ENCODE measurements around the gene ZNF584. TPM values are rescaled to one million over a fixed set of nuclear protein-coding genes. Genes with fewer than 3 reads are reported as not detected.
A peak's percentile ranks its signal among the peaks of the same experiment; 100 is the strongest.

ZNF584 gene
- total RNA-seq, 2 donors from 2014 or later: 7.8 to 7.9 TPM

DNA sequence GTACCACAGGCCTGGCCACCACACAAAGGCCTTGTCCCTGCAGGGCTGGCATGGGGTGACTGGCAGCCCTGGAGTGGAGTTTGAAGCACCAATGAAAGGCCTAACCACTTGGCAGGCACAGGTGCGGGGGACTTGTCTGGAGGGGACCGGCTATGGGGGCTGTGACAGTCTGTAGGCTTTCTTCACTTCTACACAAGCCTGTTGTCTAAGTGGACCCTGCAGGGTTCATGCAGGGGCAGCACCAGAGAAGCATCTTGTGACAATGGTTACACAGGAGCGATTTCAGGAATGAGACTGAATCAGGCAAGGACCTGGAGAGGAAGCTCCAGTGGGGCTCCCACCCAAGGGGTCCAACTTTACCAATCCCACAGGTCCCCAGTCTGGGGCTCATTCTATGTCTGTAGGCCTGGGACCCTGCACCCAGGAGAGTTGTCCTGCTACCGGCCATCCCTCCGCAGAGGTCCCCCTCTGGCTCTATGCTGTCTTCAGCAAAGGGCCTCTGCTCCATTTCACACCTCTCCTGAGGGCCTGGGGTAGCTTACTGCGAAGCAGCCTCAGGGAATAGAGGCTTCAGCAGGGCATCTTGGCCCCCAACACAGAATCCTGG lies 25.3 kb upstream of the ZNF584 start:
- ATAC-seq (no peak), DNase-seq (no peak)
- intact Hi-C loops (cut with DNase I, micrococcal nuclease): no loop called here

DNA sequence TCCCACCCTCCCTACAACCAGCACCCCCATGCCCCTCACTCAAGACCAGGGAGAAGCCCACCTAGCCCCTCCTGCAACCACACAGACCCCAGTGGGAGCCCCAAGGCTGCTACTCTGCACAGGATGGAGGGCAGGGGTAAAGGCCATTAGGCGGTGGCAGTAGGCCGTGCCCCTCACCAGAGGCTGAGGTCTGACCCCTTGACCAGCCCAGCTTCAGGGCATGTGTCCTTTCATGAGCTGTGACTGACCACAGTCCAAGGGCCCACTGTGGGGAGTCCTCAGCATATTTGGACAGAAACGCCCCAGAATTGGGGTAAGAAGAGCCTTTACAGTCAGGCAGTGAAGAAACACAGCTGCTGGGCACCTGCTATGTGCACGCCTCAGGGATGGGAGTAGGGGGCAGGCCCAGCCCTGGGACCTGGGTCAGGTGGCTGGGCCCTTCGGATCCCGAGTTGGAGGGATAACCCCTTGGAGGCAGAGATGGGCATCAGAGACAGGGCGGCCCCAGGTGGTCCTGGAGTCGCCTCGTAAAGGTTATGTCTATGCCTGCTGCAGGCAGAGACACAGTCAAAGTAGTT lies 23.0 kb upstream of the ZNF584 start:
- no peak for DNase-seq
- ATAC-seq: no peak
- intact Hi-C loops (cut with DNase I, micrococcal nuclease): no loop called here

DNA sequence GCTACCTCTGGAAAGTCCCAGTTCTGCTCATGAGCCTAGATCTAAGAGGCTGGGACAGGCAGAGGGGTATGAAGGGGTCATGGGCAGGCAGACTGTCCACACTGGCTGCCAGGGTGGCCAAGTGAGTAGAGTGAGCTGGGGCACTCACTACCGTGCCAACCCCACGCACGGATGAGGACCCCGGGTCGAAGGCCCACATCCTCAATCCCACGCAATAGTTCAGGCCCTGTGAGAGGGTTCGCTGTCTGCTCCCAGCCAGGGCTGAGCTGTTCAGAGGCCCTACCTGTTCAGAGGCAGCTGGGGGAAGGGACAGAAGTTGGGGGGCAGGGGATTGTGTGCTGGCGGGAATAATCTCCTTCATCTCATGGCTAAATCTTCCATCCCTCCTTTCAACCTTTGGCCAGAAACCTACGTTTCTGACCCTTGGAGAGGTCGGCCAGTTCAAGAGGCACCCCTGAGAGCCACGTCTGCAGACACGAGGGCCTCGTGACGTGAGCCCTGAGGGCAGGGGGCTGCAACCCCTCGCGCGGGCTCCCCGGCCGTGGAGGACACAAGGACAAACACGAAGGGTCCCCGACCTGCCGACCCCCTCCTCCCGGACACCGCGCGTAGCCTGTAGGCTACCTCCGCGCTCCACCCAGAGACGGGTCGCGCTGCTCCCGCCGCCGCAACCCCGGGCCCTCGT lies 22.4 kb upstream of the ZNF584 start:
- intact Hi-C loops (cut with DNase I, micrococcal nuclease): no loop called here
- ATAC-seq: peak; percentile 25
- peak in 1 of 2 donors; percentile 30 for DNase-seq

DNA sequence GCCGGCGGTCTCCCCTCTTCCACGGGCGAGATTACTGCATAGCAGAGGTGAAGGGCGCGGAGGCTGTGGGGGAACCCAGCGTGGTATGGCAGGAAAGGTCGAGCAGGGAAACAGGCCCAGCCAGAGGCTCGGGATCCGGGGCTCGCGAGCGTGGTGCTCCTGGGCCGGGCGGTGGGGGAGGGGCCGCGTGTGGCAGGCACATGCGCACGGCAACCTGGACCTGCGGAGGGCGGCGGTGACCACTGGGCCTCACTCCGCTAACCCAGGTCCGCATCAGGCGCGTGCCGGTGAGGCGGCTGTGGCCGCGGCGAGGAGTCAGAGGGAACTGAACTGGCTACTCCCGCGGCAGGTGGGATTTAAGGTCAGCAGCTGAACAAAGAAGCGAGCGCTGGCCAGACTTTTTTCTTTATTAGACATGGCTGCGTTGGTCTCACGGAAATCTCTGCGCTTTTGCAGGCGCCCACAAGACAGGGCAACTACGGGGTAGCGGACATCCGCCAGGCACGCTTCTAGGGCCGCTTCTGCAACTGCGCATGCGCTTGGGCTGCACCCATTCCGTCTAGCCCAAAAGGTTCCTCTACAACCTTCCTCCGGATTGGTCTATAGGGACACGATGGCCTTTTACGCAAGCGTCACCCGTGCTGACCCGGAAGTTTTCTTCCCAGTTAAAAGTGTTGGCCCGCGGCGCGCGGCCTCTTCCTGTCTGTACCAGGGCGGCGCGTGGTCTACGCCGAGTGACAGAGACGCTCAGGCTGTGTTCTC lies 21.7 kb upstream of the ZNF584 start, which contains the start of gene RPS5:
TSS of gene RPS5 (plus strand) at position 694 of the 762 bp plus-strand sequence. CDS start 869 bp downstream, outside the sequence.
- DNase-seq (peak; percentile 94 to 97), ATAC-seq (peak; percentile 93)
- intact Hi-C loops (cut with DNase I, micrococcal nuclease): no loop called here

DNA sequence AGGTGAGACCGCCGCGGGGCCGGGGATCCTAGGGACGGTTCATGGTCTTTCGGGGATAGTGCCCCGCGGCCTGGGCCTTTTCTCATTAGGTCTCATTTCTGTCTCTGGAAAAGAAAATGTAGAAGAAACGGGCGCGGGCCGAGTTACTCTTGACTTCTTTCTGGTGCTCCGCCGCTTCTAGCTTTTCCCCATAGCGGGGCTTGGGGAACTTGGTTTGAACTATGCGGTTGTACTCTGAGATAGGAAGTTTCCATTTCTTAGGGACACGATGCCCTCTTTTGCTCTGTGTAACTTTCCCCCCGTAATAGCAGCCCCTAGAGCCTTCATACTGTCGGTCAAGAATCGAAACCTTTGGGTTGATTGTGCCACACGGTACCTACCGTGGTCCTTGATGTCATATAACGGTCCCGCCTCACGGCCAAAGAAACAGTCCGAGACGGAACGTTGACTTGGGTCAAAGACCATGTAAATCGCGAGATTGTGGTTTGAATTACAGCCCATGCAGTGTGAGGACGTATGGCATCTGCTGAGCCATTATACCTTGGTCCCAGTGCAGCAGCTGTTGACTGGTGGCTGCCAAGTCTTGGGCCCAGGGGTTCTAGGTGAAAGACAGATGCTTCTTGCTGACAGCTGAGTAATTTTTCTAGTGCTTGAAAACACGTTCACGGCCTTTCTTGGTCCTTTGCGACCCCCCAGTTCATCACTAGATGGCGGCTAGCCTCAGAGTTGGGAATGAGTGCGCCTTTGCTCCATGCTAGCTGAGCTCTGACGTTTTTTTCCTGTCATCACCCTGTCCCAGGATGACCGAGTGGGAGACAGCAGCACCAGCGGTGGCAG lies 20.9 kb upstream of the ZNF584 start:
- intact Hi-C loops (cut with DNase I, micrococcal nuclease): no loop called here
- ATAC-seq (no peak), DNase-seq (peak in 1 of 2 donors; percentile 24)

DNA sequence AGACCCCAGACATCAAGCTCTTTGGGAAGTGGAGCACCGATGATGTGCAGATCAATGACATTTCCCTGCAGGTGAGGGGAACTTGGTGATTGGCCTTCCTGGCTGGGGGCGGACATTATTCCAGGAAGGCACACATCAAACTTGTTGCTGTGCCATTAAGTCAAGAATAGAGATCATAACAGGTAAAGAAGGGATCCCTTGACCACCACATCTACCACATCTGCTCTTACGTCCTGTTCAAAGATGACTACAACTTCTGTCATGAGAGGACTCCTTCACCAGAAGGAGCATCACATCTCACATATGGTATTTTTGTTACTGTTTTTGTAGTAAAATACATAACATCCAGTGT lies 20.3 kb upstream of the ZNF584 start:
- DNase-seq (no peak), ATAC-seq (no peak)

DNA sequence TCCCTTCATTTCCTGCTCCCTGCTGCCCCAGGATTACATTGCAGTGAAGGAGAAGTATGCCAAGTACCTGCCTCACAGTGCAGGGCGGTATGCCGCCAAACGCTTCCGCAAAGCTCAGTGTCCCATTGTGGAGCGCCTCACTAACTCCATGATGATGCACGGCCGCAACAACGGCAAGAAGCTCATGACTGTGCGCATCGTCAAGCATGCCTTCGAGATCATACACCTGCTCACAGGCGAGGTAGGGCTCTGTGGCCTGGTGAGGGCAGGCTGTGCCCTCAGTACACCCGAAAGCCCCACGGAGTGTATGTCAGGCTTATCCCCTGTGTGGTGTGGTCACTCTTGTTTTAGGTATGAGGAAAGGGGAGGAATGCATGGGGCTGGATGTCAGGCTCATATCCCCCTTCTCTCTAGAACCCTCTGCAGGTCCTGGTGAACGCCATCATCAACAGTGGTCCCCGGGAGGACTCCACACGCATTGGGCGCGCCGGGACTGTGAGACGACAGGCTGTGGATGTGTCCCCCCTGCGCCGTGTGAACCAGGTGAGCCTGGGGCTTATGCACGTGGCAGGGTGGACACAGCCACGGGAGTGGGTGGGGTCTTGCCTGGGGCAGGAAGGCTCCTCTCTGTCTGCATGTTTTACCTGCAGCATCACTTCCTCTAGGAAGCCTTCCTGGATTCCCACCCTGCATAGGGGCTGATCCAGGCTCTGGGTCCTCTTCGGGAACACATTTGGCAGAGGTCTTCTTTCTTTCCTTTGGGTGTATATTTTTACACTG lies 15.3 kb upstream of the ZNF584 start:
- intact Hi-C loops (cut with DNase I, micrococcal nuclease): no loop called here

More for the DNA sequence above, 20.3 kb upstream of the ZNF584 start:
- intact Hi-C loops (cut with DNase I, micrococcal nuclease): no loop called here

DNA sequence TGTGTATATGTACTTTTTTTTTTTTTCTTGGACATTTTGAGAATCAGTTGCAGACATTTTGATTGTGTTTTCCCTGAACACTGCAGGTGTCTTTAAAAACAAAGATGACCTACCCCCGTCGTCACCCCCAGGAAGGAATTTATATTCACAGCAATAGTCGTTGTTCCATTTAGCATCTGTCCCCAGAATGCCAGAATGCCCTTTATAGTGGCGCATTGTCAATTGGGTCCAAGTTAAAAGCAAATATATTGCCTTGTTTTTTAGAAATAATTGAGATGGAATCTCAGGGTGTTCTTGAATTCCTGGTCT lies 14.8 kb upstream of the ZNF584 start:
- ATAC-seq (no peak), DNase-seq (no peak)
- intact Hi-C loops (cut with DNase I, micrococcal nuclease): no loop called here

More for the DNA sequence above, 15.3 kb upstream of the ZNF584 start:
- DNase-seq (no peak), ATAC-seq (no peak)

DNA sequence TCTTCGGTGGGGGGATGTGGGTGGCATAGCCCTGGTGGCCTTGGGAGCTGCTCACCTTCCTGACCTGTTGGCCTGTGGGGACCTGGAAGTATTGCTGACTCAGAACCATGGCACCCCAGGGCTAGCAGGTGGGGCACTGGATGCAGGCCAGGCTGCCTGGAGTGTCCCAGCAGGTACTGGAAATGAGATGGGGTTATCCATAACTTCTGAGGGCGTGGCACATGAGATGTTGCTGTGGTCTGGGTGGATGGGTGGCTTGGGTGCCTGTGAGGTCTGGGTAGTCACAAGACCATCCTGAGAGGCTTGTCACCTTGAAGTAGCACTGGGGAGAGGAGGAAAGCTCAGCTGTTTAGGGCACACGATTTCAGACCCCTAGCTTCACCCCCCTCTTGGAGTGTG lies 13.6 kb upstream of the ZNF584 start:
- intact Hi-C loops (cut with DNase I, micrococcal nuclease): no loop called here
- peak; percentile 3 for ATAC-seq
- DNase-seq: no peak

DNA sequence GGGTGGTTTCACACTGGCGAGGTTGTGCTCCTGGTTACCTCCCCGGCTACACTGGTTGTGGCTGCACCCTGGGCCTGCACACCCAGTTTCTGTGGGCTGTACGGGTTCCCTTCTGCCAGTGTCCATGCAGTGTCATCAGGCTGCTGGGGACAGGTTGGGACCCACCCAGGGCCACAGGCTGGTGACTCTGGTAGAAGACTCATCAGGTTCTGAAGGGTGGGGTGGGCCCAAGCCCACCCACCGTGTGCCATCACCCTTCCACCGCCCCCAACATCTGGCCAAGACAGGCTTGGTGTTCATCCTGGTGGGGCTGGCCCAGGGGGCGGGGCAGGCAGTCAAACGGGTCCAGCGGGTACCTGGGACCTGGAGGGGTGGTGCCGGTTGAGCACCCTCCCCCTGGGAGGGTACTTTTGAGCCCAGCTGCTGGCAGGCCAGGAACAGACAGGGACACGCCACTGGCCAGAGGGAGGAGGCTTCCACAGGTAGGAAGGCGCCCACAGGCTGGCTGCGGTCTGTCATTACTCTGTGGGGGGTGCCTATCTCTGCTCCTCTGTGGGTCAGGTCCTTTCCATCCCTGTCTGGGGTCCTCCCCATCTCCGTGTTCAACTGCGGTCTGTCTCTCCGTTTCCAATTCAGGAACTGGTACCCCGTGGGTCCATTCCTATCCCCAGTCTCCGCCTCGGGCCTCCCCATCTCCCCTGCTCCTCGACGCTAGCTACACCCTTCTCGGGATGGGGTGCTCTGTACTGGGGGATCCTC lies 13.1 kb upstream of the ZNF584 start, which contains the start of gene RNF225:
TSS of gene RNF225 (plus strand) at position 437 of the 759 bp plus-strand sequence. CDS start 434 bp downstream, outside the sequence.
- peak in 1 of 2 donors; percentile 36 for DNase-seq
- peak; percentile 68 for ATAC-seq
- intact Hi-C loops (cut with DNase I, micrococcal nuclease): no loop called here

DNA sequence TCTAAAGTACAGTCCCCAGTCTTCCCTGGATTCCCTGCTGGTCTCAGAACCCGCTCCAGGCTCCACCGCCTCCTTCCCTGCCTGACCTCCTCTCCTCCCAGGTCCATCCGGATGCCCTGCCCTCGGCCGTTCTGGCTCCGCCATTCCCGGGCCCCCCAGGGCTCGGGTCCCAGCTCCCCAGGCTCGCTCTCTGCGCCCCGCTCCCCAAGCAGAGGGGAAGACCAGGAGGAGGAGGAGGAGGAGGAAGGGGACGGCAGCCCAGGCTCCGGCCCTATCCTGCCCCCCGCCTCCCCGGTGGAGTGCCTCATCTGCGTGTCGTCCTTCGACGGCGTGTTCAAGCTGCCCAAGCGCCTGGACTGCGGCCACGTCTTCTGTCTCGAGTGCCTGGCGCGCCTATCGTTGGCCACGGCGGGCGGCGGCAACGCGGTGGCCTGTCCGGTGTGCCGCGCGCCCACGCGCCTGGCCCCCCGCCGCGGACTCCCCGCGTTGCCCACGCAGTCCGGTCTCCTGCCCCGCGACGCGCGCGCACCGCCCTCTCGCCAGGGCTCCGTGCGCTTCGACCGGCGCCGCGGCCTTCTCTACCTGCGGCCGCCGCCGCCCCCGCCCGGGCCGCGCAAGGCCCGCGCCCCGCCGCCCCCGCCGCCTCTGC lies 12.3 kb upstream of the ZNF584 start:
- no peak for DNase-seq
- intact Hi-C loops (cut with DNase I, micrococcal nuclease): no loop called here
- ATAC-seq: no peak

DNA sequence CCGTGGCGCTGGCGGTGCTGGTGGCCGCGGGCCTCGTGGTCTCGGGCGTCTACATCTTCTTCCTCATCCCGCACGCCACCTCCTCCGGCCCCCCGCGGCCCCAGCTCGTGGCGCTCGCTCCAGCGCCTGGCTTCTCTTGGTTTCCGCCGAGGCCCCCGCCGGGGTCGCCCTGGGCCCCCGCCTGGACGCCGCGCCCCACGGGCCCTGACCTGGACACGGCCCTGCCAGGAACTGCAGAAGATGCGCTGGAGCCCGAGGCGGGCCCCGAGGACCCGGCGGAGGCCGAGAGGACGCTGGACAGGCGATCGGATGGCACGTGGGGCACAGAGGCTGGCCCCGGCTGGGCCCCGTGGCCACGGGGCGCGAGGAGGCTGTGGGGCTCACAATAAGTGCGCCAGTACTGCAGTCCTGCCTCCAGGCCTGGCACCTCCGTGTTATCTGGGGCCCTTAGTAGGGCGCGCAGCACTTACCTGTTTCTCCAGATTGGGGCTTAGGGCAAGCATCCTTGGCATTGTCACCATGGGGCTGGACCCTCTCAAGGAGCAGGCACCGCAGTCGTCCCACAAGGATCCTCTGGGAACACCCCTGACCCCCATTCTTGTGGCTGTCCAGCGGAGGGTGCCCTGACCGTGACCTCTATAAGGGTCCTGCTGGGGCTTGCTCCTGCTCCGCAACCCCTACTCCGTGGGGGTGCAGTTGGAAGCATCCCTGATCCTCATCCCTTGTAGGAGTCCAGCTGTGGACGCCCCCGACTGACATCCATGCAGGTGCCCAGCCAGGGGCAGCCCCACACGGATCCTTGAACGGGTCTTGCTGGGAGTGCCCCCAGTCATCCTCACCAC lies 11.5 kb upstream of the ZNF584 start:
- ATAC-seq (no peak), DNase-seq (no peak)
- intact Hi-C loops (cut with DNase I, micrococcal nuclease): no loop called here

DNA sequence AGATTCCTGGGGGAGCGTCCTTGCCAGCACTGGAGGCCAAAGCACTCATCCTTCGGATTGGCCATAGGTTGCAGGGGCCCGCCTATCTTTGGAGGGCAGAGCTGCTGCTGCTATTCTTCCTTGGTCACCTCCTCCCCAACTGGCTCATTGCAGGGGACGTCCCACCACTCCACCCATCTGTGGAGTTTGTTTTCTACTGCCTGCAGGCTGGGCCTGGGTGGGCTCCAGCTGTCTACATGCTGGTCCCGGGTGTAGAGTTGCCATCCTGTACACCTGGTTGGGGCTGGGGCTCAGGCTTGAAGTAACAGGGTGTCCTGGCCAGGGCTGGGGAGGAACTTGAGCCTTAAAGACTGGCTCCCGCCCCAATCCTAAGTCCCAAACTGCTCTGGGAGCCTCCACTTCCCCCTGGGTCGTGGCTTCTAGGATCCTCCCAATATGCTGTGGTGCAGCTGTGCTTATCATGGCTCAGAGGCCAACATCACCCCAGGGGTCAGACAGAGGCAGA lies 10.9 kb upstream of the ZNF584 start:
- intact Hi-C loops (cut with DNase I, micrococcal nuclease): no loop called here
- DNase-seq: no peak
- ATAC-seq: no peak

DNA sequence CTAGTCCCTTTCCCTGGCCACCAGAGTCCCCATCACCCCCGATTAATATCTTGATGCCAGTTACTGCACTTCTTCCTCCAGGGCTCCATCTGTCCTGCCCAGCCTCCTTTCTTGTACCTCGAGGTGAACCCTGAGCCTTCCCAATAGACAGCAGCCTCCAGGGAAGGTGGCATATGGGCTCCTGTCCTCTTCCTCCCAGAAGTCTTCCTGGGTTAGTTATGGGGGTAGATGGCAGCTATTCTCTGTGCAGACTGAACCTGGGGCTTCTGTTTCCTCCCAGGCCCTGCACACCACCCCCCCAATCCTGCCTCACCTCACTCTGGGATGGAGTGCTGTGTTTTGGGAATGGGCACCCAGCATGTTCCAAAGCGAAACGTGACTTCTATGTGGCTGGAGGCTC lies 10.4 kb upstream of the ZNF584 start:
- no peak for ATAC-seq
- intact Hi-C loops (cut with DNase I, micrococcal nuclease): no loop called here

DNA sequence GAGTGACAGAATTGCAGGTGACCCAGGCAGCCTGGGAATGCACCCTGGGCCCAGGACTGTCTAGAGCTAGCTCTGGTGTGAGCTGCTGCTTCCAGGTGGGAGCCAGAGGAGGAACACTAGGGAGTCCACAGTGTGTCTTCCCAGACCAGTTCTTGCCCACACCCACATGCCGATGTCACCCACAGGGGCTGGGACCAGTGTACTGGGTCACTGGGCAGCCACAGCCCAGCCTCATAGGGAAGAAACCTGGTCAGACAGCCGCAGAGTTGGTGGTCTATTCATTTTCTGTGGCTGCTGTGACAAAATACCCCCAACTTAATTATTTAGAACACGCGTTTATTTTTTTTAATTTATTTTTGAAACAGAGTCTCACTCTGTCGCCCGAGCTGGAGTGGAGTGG lies 9.9 kb upstream of the ZNF584 start:
- intact Hi-C loops (cut with DNase I, micrococcal nuclease): no loop called here
- ATAC-seq: no peak
- no peak for DNase-seq

More for the DNA sequence above, 10.4 kb upstream of the ZNF584 start:
- no peak for DNase-seq

DNA sequence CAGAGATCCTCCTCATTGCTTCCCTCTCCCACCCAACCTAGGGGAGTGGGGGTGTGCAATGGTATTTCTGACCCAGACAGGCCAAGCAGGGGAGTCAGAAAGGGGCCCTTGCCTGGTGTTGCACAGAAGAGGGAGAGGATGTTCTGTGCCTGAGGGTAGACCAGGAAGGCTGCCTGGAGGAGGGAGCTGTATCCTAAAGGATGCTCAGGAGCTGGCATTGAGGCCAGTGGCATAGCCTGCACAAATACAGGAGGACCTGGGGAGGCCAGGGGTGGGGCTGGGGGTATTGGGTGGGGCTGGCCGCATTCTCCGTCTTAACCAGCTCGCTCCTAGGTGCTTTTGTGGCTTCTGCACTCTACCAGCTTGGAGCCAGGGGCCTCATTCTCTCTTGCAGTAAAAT lies 8.5 kb upstream of the ZNF584 start:
- intact Hi-C loops (cut with DNase I, micrococcal nuclease): no loop called here
- no peak for DNase-seq
- ATAC-seq: no peak
